ENCODE results near the gene PAN2. TPM values are rescaled to one million over a fixed set of nuclear protein-coding genes. Genes with fewer than 3 reads are reported as not detected.

PAN2 gene
- total RNA-seq, 1 donor from 2014 or later = 15.4 TPM

- Mint-ChIP-seq H3K27ac (ENCODE audit: unreplicated experiment) (peak overlapping the region; percentile 47), H3K4me1 (ENCODE audit: low read depth, unreplicated experiment) (peaks cover 6% of the 10 kb centered on the region), H3K27me3 (ENCODE audit: low read depth, unreplicated experiment) (no peaks in the 10 kb centered on the region), H3K4me3 (ENCODE audit: unreplicated experiment) (no peak overlapping the region), H3K9me3 (ENCODE audit: unreplicated experiment) (no peaks in the 10 kb centered on the region), H3K36me3 (ENCODE audit: low read depth, unreplicated experiment) (peaks cover 10% of the 10 kb centered on the region)
- DNase-seq (ENCODE audit: low read depth) (no peak), FAIRE-seq (no peak)
- Histone ChIP-seq H3K36me3 (ENCODE audit: insufficient read depth, low read length) (peaks cover 34% of the 10 kb centered on the region), H3K9me3 (ENCODE audit: insufficient read depth, low read depth, low read length) (no peaks in the 10 kb centered on the region), H3K27ac (ENCODE audit: low read depth, low read length) (no peak overlapping the region), H3K4me2 (ENCODE audit: low read length) (no peak overlapping the region), H3K79me2 (ENCODE audit: insufficient read depth, low read length) (peaks cover 25% of the 10 kb centered on the region), H4K20me1 (ENCODE audit: insufficient read depth, low read length) (peaks cover 2% of the 10 kb centered on the region), H3K27me3 (ENCODE audit: insufficient read depth, low read length) (no peaks in the 10 kb centered on the region), H3K4me1 (ENCODE audit: insufficient read depth, low read length) (peaks cover 9% of the 10 kb centered on the region), H2AFZ (ENCODE audit: low read depth, low read length) (no peak overlapping the region), H3K4me3 (ENCODE audit: insufficient read depth, low read depth, low read length) (no peak overlapping the region), H3K9ac (ENCODE audit: low read length) (no peak overlapping the region)
- no peak for TF ChIP-seq EZH2 (IDR thresholded peaks at IDR 0.05; ENCODE audit: insufficient read depth, low read length)
- no peak for TF ChIP-seq CTCF (IDR thresholded peaks at IDR 0.05; ENCODE audit: insufficient read depth, low read depth, low read length)
These were observed 29.5 kb downstream of the PAN2 start for GRCh38 chr12:56304276-56304675.

GRCh38 chr12:56300644-56301464 is 32.9 kb downstream of the PAN2 start:
- Mint-ChIP-seq H3K27ac (ENCODE audit: unreplicated experiment) (peak overlapping the region; percentile 63), H3K9me3 (ENCODE audit: unreplicated experiment) (no peaks in the 10 kb centered on the region), H3K4me1 (ENCODE audit: low read depth, unreplicated experiment) (peaks cover 13% of the 10 kb centered on the region), H3K27me3 (ENCODE audit: low read depth, unreplicated experiment) (no peaks in the 10 kb centered on the region), H3K36me3 (ENCODE audit: low read depth, unreplicated experiment) (peaks cover 6% of the 10 kb centered on the region), H3K4me3 (ENCODE audit: unreplicated experiment) (peak overlapping the region; percentile 95)
- Histone ChIP-seq H3K4me3 (ENCODE audit: insufficient read depth, low read depth, low read length) (peak overlapping the region; percentile 92), H3K9ac (ENCODE audit: low read length) (peak overlapping the region; percentile 87), H3K4me2 (ENCODE audit: low read length) (peak overlapping the region; percentile 96), H3K36me3 (ENCODE audit: insufficient read depth, low read length) (peaks cover 11% of the 10 kb centered on the region), H3K79me2 (ENCODE audit: insufficient read depth, low read length) (peaks cover 57% of the 10 kb centered on the region), H3K4me1 (ENCODE audit: insufficient read depth, low read length) (peaks cover 19% of the 10 kb centered on the region), H3K9me3 (ENCODE audit: insufficient read depth, low read depth, low read length) (no peaks in the 10 kb centered on the region), H3K27me3 (ENCODE audit: insufficient read depth, low read length) (no peaks in the 10 kb centered on the region), H3K27ac (ENCODE audit: low read depth, low read length) (peak overlapping the region; percentile 83), H4K20me1 (ENCODE audit: insufficient read depth, low read length) (peaks cover 35% of the 10 kb centered on the region), H2AFZ (ENCODE audit: low read depth, low read length) (peak overlapping the region; percentile 88)
- TF ChIP-seq EZH2 (IDR thresholded peaks at IDR 0.05; ENCODE audit: insufficient read depth, low read length) (no peak), CTCF (IDR thresholded peaks at IDR 0.05; ENCODE audit: insufficient read depth, low read depth, low read length) (no peak)
- FAIRE-seq (no peak), DNase-seq (ENCODE audit: low read depth) (no peak)
